Ovary (tissue), 9 donors: ENCODE data around the gene MRTFA. TPM values are rescaled to one million over a fixed set of nuclear protein-coding genes. Genes with fewer than 3 reads are reported as not detected.

Experiments used
- DNase-seq, 5 donors: peaks; one replicate each; pipeline ENCODE4 v3.0.0-alpha.2; 2019 to 2020
- H3K27ac ChIP-seq, 2 donors: fragments of 200-600 bp; one replicate each; pipeline versions ENCODE4 v1.5.1 to v1.8.0; 2019 to 2022
- H3K27me3 ChIP-seq: fragments of 200-600 bp; one replicate; pipeline ENCODE4 v1.8.0; 2022
- H3K36me3 ChIP-seq: fragments of 200-600 bp; sonication (generic); one replicate; pipeline ENCODE4 v1.5.1; 2019
- H3K4me1 ChIP-seq: one replicate; pipeline ENCODE4 v1.8.1; 2013; ENCODE audit warnings: mild to moderate bottlenecking, moderate library complexity; ENCODE audit not compliant: insufficient read depth
- H3K4me3 ChIP-seq: fragments of 200-600 bp; sonication (generic); one replicate; pipeline ENCODE4 v1.5.1; 2017
- H3K9me3 ChIP-seq, 2 donors: fragments of 200-600 bp in 1 of 2; sonication (generic) in 1 of 2; one replicate each; pipeline versions ENCODE4 v1.5.1 to v1.8.1; 2013 to 2019; ENCODE audit warnings: mild to moderate bottlenecking in 1 of 2, moderate library complexity in 1 of 2
- CTCF ChIP-seq, 3 donors: fragments of 450-650 bp in 2 of 3; fragments of 200-600 bp in 1 of 3; IDR thresholded peaks; one replicate each; pipeline versions ENCODE4 v1.5.1 to v1.8.0; 2016 to 2022; ENCODE audit warnings: antibody characterized with exemption in 3 of 3, mild to moderate bottlenecking in 1 of 3
- EP300 ChIP-seq: sonication (generic); formaldehyde crosslinking; IDR thresholded peaks from one replicate; pipeline ENCODE4 v1.6.1; 2017; ENCODE audit warnings: antibody characterized with exemption
- POLR2A ChIP-seq: fragments of 450-650 bp; IDR thresholded peaks from one replicate; pipeline ENCODE4 v1.6.1; 2017; ENCODE audit warnings: antibody characterized with exemption, mild to moderate bottlenecking, moderate library complexity
- WGBS, 3 donors: extraction: QIAGEN DNeasy Blood & Tissue Kit in 1 of 3; methylation state at CpG; one replicate each; pipeline versions ENCODE4 v1.1.5 to v1.1.7; 2013 to 2017; 5-methylcytosine and 5-hydroxymethylcytosine counted together
- intact Hi-C, 4 donors: fragments of 100-400 bp; cut with DNase I; formaldehyde crosslinking; loops; one replicate each; pipeline versions ENCODE4 v1.11.0 to v1.15.1; 2022 to 2023
- polyA plus RNA-seq, 2 donors: library from polyadenylated mRNA; stranded (reverse); fragments of 200-250 nt in 1 of 2; fragments of 350-450 nt in 1 of 2; fragmentation: Illumina TruSeq in 1 of 2; extraction: RNeasy Lipid Tissue Mini Kit (QIAGEN cat#74804) in 1 of 2; gene quantifications; one replicate each; pipeline ENCODE4 v1.2.3, GENCODE V29; 2013 to 2014
- total RNA-seq, 7 donors: library from RNA; depleted of rRNA in 2 of 7; stranded (reverse); fragments of >200 nt in 2 of 7; fragmentation: NEBNext Ultra II Directional in 3 of 7; extraction: Animal tissue kit (Norgen Biotek cat#: 25700) in 3 of 7; gene quantifications; one replicate each; pipeline versions ENCODE4 v1.1.0 to v1.2.4, GENCODE V29; 2016 to 2023
- donor health status: DM: no; HTN: no; CAD: no; lungs with moderate emphysema.
- donor health status: DM: no; HTN: no; CAD: no.
- donor health status: Bipolar disorder and iron deficiency.
- donor health status: DM: yes; HTN: yes; CAD: no.
- donor health status: DM: no; HTN: no; CAD: no.
- donor health status: DM: yes; HTN: yes; CAD: no.

The MRTFA gene
- total and polyA plus RNA-seq, 9 donors: 15.4 to 59.7 (median 54.9) TPM

GRCh38 chr22:40654522-40655167 is 18.1 kb upstream of the MRTFA start:
- H3K4me1 ChIP-seq: peaks cover 6% of the 10 kb centered on the region
- no peak for TF ChIP-seq EP300
- TF ChIP-seq CTCF (IDR thresholded peaks at IDR 0.05): peak in 1 of 3 donors; percentile 15
- no peaks in the 10 kb centered on the region for H3K36me3 ChIP-seq
- DNase-seq: peak in 2 of 5 donors; percentile 55 to 56
- H3K27ac ChIP-seq: peak overlapping the region; percentile 73 to 97
- no peak overlapping the region for H3K4me3 ChIP-seq
- H3K27me3 ChIP-seq: no peaks in the 10 kb centered on the region
- intact Hi-C loops: no loop called here
- 20 to 23% (median 21%) methylated on average over 11 of the region's 11 CpGs for WGBS, 3 donors
- no peaks in the 10 kb centered on the region for H3K9me3 ChIP-seq

GRCh38 chr22:40653361-40653760 is 16.8 kb upstream of the MRTFA start:
- no peaks in the 10 kb centered on the region for H3K9me3 ChIP-seq
- peak in 1 of 5 donors; percentile 41 for DNase-seq
- H3K27ac ChIP-seq: peak overlapping the region; percentile 97
- 93 to 94% (median 94%) methylated on average over 9 of the region's 9 CpGs for WGBS, 3 donors
- no peaks in the 10 kb centered on the region for H3K36me3 ChIP-seq
- H3K4me3 ChIP-seq: no peak overlapping the region
- TF ChIP-seq POLR2A (no peak), CTCF (IDR thresholded peaks at IDR 0.05) (no peak), EP300 (no peak)
- H3K27me3 ChIP-seq: no peaks in the 10 kb centered on the region
- intact Hi-C loops: no loop called here
- H3K4me1 ChIP-seq: peaks cover 6% of the 10 kb centered on the region

GRCh38 chr22:40651563-40652501 is 15.3 kb upstream of the MRTFA start:
- Histone ChIP-seq H3K27me3 (no peaks in the 10 kb centered on the region), H3K4me1 (peaks cover 6% of the 10 kb centered on the region), H3K4me3 (peak overlapping the region; percentile 64), H3K27ac (peak overlapping the region; percentile 97), H3K36me3 (no peaks in the 10 kb centered on the region), H3K9me3 (no peaks in the 10 kb centered on the region)
- DNase-seq: peak; percentile 96 to 98 (median 96)
- WGBS, 3 donors: 16 to 20% (median 19%) methylated on average over 31 to 33 of the region's 33 CpGs
- TF ChIP-seq POLR2A: peak; percentile 89
- peak; percentile 62 for TF ChIP-seq EP300
- peak in 1 of 3 donors; percentile 43 for TF ChIP-seq CTCF (IDR thresholded peaks at IDR 0.05)
- intact Hi-C loops: no loop called here

DNA sequence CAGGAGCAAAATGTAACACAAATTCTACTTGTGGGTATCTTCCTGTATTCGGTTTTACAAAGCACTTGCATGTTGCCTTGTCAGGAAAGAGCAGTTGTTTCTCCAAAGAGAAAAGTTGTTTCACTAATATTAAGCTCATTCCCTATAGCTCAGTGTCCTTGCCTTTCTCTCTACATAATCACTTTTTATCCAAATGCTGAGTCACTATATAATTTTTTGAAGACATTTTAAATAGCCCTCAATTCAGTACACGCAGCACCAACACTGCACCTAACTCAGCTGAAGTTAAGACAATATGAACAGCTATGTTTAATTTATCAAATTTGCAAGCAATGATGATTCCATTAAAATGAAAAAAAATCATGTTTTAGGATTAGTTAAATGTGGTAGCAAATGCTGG is 14.5 kb upstream of the MRTFA start:
- 44 to 55% (median 50%) methylated on average over 2 of the region's 2 CpGs for WGBS, 3 donors
- Histone ChIP-seq H3K27ac (peak overlapping the region; percentile 97), H3K9me3 (no peaks in the 10 kb centered on the region), H3K27me3 (no peaks in the 10 kb centered on the region), H3K4me1 (peaks cover 8% of the 10 kb centered on the region), H3K36me3 (no peaks in the 10 kb centered on the region), H3K4me3 (peak overlapping the region; percentile 64)
- intact Hi-C loops: no loop called here
- no peak for DNase-seq
- no peak for TF ChIP-seq CTCF (IDR thresholded peaks at IDR 0.05)
- no peak for TF ChIP-seq POLR2A
